ENCODE results near the gene BTBD6. TPM values are rescaled to one million over a fixed set of nuclear protein-coding genes. Genes with fewer than 3 reads are reported as not detected.

Gene BTBD6
- total RNA-seq, 8 experiments from 2014 or later: 18.8 to 29.3 (median 26.3) TPM

DNA sequence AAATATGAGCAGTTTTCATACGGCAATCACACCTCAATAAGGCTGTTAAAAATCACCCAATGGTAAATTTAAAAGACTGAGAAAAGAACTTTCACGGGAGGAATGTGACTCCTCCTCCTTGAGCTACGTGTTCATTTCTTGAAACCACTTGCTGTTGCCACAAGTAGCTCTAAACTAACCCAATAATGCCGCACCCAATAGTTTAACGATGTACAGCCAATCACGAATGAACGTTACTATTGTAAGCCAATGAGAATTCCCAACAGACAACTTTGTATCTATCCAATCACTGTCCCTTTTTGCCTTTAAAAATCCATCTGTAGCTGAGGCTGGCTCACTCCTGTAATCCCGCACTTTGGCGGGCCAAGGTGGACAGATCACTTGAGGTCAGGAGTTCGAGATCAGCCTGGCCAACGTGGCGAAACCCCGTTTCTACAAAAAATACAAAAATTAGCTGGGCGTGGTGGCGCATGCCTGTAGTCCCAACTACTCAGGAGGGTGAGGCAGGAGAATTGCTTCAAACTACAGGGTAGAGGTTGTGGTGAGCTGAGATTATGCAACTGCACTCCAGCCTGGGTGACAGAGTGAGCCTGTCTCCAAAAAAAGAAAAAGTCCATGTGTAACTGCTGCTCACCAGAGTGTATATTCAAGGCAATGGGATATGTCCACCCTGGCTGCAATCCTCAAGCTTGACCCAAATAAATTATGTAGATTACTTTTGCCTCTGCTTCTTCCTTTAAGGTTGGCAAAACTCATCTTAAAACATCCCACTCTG lies 24.4 kb upstream of the BTBD6 start:
- WGBS, 10 experiments: 81 to 100% (median 95%) methylated on average over 2 to 15 of the region's 15 CpGs; no CpG with 5 or more reads in 2 of the 10 experiments
- in situ Hi-C loops (cut with MboI; ENCODE audit: low pct_unique_long_range_greater_than_20kb in 2 of 9, low sequenced_read_pairs in 9 of 9, unreplicated experiment in 9 of 9): loop anchor here in 1 of 9 experiments (25.0 kb wide), 1 partner anchor 138 kb away; no protein-coding TSS in a partner anchor
- peak in 2 of 8 experiments; percentile 55 to 76 for ATAC-seq (replicated peaks in 6 of 8)

DNA sequence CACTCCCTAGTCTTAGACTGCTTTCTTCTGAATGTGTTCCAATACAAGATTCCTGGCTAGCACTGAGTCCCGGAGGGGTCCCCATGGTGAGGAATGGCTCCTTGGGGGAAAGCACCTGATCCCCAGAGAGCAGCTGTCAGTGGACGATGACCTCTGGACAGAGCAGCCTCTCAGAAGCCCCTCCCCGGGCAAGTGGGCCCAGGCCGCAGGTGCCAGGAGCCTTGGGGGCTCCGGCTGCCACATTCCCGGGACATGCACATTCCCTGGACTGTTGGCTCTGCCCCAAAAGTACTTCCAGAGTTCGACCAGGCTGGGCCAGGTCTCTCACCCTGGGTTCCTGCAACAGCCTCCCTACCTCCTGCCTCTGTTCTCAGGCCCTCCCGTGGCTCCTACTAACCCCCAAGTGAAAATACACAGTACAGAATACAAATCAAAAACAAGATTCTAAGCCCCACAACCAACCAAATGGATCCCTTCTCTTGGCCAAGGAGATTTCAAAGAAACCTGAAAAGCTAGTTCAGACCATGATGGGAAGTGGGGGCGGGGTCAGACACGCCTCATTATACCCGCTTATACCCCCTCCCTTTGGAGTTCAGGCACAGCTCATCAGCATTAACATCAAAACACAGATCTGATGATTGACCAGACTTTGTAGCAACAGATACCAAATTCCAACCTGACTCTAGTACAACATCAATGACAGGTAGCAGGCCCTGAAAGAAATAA lies 23.3 kb upstream of the BTBD6 start:
- Histone ChIP-seq H3K4me3 (no peak overlapping the region), H3K27ac (no peak overlapping the region), H3K4me1 (replicated peaks in 1 of 2) (no peaks in the 10 kb centered on the region)
- in situ Hi-C loops (cut with MboI; ENCODE audit: low pct_unique_long_range_greater_than_20kb in 2 of 9, low sequenced_read_pairs in 9 of 9, unreplicated experiment in 9 of 9): loop anchor here in 1 of 9 experiments (25.0 kb wide), 1 partner anchor 137 kb away; no protein-coding TSS in a partner anchor
- ATAC-seq (replicated peaks in 6 of 8): no peak
- 40 to 100% (median 93%) methylated on average over 1 to 9 of the region's 11 CpGs; no CpG with 5 or more reads in 2 of the 10 experiments for WGBS, 10 experiments

More for the DNA sequence above, 24.4 kb upstream of the BTBD6 start:
- Histone ChIP-seq H3K4me1 (replicated peaks in 1 of 2) (no peaks in the 10 kb centered on the region), H3K27ac (no peak overlapping the region), H3K4me3 (no peak overlapping the region)

DNA sequence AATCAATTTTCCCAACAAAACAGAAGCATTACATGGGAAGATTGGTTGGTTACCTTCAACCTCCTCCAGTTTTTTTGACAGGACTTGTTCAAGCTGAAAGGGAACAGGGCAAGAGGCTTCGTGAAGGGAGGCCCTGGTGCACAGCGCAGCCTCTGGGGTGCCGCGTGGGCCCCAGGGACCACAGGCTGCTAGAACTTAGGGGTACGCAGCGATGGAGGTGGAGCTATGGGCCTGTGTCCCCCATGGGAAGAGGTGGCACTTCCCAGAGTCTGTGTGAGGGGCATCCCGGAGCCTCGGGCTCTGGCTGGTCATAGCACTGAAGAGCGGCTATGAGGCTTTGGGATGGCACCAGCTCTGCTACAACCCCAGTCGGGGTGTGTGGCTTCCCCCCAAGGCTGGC lies 22.1 kb upstream of the BTBD6 start:
- Histone ChIP-seq H3K4me1 (replicated peaks in 1 of 2) (no peaks in the 10 kb centered on the region), H3K4me3 (no peak overlapping the region), H3K27ac (no peak overlapping the region)
- in situ Hi-C loops (cut with MboI; ENCODE audit: low pct_unique_long_range_greater_than_20kb in 2 of 9, low sequenced_read_pairs in 9 of 9, unreplicated experiment in 9 of 9): no loop called here
- no peak for ATAC-seq (replicated peaks in 6 of 8)
- WGBS, 10 experiments: 80 to 100% (median 97%) methylated on average over 1 to 6 of the region's 10 CpGs; no CpG with 5 or more reads in 6 of the 10 experiments

DNA sequence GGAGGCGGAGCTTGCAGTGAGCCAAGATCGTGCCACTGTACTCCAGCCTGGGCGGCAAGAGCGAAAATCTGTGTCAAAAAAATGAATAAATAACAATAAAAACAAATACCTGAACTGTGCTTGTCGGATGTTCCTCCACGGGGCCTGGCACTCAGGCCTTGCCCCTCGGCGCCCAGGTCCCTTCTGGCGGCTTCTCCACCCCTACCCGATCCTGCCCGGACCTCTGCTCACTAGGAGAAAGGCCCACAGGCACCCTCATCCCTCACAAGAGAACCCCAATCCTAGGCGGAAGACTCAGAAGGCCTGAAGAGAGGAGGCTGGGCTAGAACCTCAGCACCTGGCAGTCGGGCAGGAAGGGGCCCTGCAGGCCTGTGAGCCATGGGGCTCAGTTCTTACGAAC lies 21.0 kb upstream of the BTBD6 start:
- WGBS, 10 experiments: 97 to 100% (median 97%) methylated on average over 2 to 11 of the region's 14 CpGs; no CpG with 5 or more reads in 5 of the 10 experiments
- in situ Hi-C loops (cut with MboI; ENCODE audit: low pct_unique_long_range_greater_than_20kb in 2 of 9, low sequenced_read_pairs in 9 of 9, unreplicated experiment in 9 of 9): no loop called here
- H3K4me1 ChIP-seq (replicated peaks in 1 of 2): no peaks in the 10 kb centered on the region
- ATAC-seq (replicated peaks in 6 of 8): no peak
- H3K4me3 ChIP-seq: no peak overlapping the region
- H3K27ac ChIP-seq: no peak overlapping the region

DNA sequence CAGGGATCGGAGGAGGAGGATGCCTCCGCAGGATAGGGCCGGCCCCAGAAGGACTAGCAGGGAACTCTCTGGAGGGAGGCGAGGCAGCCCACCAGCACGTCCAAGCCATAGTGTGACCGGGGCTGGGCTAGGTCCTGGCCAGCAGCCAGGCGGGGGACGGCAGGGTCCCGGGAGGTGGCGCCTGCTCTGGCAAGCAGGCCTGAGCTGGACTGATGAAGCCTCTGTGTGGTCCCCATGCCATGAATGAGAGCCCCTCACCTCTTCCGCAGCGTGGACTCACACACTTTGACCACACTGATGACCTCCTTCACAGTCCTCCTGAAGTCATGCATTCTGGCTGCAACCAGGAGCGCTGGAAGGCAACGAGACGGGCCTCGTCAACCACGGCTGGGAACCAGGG lies 19.8 kb upstream of the BTBD6 start:
- no peak overlapping the region for H3K27ac ChIP-seq
- H3K4me1 ChIP-seq (replicated peaks in 1 of 2): no peaks in the 10 kb centered on the region
- in situ Hi-C loops (cut with MboI; ENCODE audit: low pct_unique_long_range_greater_than_20kb in 2 of 9, low sequenced_read_pairs in 9 of 9, unreplicated experiment in 9 of 9): no loop called here
- H3K4me3 ChIP-seq: no peak overlapping the region
- 67 to 100% (median 95%) methylated on average over 2 to 5 of the region's 17 CpGs; no CpG with 5 or more reads in 4 of the 10 experiments for WGBS, 10 experiments
- ATAC-seq (replicated peaks in 6 of 8): no peak

DNA sequence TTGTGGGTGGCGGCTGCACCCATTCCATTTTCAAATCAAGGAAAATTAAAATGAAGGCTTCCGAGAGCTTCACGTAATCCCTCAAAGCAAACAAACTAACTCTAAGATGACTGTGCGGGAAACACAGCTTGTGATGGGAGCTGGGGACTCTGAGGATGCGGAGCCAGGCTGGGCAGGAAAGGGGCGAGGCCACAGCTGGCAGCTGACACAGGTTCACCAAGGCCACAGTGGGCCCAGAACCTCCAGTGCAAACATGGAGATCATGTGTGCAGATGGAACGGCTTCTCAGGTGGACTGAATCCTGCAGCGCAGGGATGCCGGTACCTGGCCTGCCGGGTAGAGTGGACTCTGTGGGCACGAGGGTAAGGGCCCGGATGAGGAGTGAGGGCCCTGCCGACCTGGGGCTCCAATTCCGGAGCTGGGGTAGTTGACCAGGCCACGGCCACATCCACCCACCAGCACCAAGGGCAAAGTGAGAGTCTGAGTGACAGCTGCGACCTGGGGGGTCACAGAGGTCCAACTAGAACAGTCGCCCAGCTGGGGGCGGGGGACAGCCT lies 19.2 kb upstream of the BTBD6 start:
- in situ Hi-C loops (cut with MboI; ENCODE audit: low pct_unique_long_range_greater_than_20kb in 2 of 9, low sequenced_read_pairs in 9 of 9, unreplicated experiment in 9 of 9): no loop called here
- no peaks in the 10 kb centered on the region for H3K4me1 ChIP-seq (replicated peaks in 1 of 2)
- 87 to 100% (median 100%) methylated on average over 1 to 5 of the region's 18 CpGs; no CpG with 5 or more reads in 3 of the 10 experiments for WGBS, 10 experiments
- H3K4me3 ChIP-seq: no peak overlapping the region
- no peak overlapping the region for H3K27ac ChIP-seq
- no peak for ATAC-seq (replicated peaks in 6 of 8)

DNA sequence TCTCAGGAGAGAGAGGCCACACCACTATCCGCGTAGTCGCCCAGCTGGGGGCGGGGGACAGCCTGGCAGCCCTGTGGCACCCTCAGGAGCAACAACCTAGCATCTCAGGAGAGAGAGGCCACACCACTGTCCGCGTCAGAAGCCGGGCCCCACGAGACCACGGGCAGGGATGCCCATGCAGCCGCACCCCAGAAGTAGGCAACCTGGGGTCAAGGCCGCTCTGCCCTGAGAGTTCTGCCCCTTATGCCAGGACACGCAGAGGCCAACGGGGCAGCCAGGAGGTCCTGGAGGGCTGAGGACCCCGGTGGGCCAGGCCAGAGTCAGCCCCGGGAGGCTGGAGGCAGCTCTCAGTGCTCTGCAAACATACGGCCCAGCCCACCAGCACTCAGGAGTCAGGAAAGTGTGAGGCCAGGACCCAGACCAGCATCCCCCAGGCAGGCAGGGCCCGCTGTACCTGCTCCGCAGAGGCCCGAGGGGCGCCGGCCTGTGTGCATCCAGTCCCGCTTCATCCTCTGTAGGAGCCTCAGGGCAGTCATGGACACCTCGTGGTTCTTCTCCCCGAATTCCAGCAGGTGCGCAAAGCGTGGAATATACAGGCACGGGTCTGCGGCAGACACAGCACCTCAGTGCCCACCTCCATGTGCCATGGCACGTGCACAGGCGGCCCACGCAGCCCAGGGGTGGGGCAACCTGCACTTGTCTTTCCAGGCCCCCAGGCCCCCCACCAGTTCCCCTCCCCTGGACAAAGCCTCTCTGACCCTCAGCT lies 7.3 kb upstream of the BTBD6 start:
- WGBS, 10 experiments: 80 to 90% (median 89%) methylated on average over 1 to 12 of the region's 31 CpGs; no CpG with 5 or more reads in 7 of the 10 experiments
- no peak overlapping the region for H3K27ac ChIP-seq
- peaks cover 0 to 7% of the 10 kb centered on the region in 2 donors for H3K4me1 ChIP-seq (replicated peaks in 1 of 2)
- ATAC-seq (replicated peaks in 6 of 8): no peak
- in situ Hi-C loops (cut with MboI; ENCODE audit: low pct_unique_long_range_greater_than_20kb in 2 of 9, low sequenced_read_pairs in 9 of 9, unreplicated experiment in 9 of 9): no loop called here
- no peak overlapping the region for H3K4me3 ChIP-seq

DNA sequence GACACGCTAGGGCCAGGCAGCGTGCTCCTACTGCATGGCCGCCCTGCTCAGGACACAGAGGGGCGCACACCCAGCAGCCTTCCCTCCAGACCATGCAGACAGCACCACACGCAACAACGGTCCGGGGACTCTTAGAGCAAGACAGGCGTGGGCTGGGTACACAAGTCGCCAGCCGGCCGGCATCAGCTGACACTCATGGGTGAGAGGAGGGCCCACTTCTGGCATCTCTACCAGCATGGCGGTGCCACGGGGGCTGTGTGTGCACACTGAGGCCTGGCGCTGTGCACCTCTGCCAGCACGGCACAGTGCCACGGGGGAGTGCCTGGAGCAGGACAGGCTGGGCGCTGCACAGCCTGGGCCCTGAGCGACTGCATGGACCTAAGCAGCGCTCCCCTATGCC lies 6.7 kb upstream of the BTBD6 start:
- Histone ChIP-seq H3K27ac (no peak overlapping the region), H3K4me3 (no peak overlapping the region), H3K4me1 (replicated peaks in 1 of 2) (peaks cover 2 to 7% of the 10 kb centered on the region in 2 donors)
- 80 to 100% methylated on average over 1 to 2 of the region's 19 CpGs; no CpG with 5 or more reads in 8 of the 10 experiments for WGBS, 10 experiments
- in situ Hi-C loops (cut with MboI; ENCODE audit: low pct_unique_long_range_greater_than_20kb in 2 of 9, low sequenced_read_pairs in 9 of 9, unreplicated experiment in 9 of 9): no loop called here
- ATAC-seq (replicated peaks in 6 of 8): peak in 1 of 8 experiments; percentile 18

DNA sequence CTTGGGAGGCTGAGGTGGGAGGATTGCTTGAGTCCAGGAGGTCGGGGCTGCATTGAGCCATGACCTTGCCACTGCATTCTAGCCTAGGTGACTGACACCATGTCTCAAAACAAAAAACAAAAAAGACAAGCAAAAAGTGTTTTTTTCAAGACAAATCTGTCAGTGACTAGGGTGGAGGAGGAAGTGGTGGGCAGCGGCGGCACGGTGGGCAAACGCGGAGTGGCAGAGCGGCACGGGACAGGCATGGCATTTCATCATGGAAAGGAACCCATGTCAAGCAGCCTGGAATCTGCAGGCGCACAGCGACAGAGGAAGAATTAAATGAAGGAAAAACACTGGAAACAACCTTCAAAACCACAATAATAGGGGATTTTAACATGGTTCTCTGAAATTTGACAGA lies 4.0 kb upstream of the BTBD6 start:
- in situ Hi-C loops (cut with MboI; ENCODE audit: low pct_unique_long_range_greater_than_20kb in 2 of 9, low sequenced_read_pairs in 9 of 9, unreplicated experiment in 9 of 9): no loop called here
- 96 to 100% (median 100%) methylated on average over 2 to 9 of the region's 10 CpGs; no CpG with 5 or more reads in 2 of the 10 experiments for WGBS, 10 experiments
- Histone ChIP-seq H3K4me1 (replicated peaks in 1 of 2) (peaks cover 15 to 17% of the 10 kb centered on the region in 2 donors), H3K27ac (no peak overlapping the region), H3K4me3 (no peak overlapping the region)
- ATAC-seq (replicated peaks in 6 of 8): no peak

DNA sequence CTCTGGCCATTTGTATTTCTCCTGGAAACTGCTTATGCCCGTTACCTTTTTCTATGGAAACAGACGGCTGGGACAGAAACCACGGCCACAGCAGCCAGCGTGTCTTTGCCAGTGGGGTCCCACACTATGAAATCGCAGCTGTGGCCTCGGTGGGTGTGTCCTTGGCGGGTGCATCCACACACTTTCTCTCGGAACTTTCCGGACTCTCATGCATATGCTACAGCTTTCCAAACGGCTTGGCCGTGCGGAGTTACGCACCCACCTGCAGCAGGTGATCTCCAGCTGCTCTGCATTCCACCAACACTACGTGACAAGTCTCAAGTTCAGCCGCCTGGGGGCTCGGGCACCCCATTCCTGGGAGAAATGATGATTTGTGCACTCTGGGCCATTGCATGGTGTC lies 1.3 kb upstream of the BTBD6 start:
- H3K27ac ChIP-seq: no peak overlapping the region
- no peak for ATAC-seq (replicated peaks in 6 of 8)
- in situ Hi-C loops (cut with MboI; ENCODE audit: low pct_unique_long_range_greater_than_20kb in 2 of 9, low sequenced_read_pairs in 9 of 9, unreplicated experiment in 9 of 9): no loop called here
- WGBS, 10 experiments: 87 to 100% (median 96%) methylated on average over 3 to 12 of the region's 16 CpGs; no CpG with 5 or more reads in 5 of the 10 experiments
- H3K4me1 ChIP-seq (replicated peaks in 1 of 2): peaks cover 15 to 17% of the 10 kb centered on the region in 2 donors
- no peak overlapping the region for H3K4me3 ChIP-seq

DNA sequence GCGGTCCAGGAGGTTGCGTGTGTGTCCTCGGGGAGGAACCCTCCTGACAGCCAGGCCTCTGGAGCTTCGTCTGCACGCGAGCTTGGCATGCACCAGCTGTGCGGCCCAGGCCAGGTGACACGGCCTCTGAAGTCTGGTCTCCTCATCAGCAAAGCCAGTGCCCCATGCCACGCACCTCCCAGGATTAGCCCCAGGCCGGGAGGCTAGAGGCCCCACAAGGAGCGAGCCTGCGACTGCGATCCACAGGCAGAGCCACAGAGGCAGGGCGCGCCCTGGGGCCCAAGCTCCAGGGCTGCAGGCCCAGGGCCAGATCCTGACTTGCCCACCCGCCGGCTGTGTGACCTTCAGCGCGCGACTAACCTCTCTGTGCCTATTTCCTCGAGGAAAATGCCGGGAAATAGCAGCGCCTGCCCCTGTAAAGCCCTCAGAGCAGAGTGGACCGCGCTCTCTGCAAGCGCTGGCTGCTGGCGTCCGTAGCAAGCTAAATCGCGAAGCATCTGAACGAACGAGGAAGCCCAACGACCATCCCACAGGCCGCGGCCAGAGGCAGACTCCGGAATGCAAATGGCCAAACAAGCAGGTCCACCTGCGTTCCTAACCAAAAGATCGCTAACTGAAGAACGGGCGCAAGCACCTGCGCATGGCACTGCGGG lies 492 bp upstream of the BTBD6 start:
- ATAC-seq (replicated peaks in 6 of 8): peak in 5 of 8 experiments; percentile 10 to 29 (median 13)
- peak overlapping the region; percentile 41 to 72 (median 52) for H3K4me3 ChIP-seq
- peaks cover 15 to 17% of the 10 kb centered on the region in 2 donors for H3K4me1 ChIP-seq (replicated peaks in 1 of 2)
- H3K27ac ChIP-seq: peak overlapping the region; percentile 49 to 64
- in situ Hi-C loops (cut with MboI; ENCODE audit: low pct_unique_long_range_greater_than_20kb in 2 of 9, low sequenced_read_pairs in 9 of 9, unreplicated experiment in 9 of 9): no loop called here
- WGBS, 10 experiments: 0 to 32% (median 20%) methylated on average over 3 to 30 of the region's 42 CpGs; no CpG with 5 or more reads in 5 of the 10 experiments

Data from motor neuron (in vitro differentiated cells).